Nephron progenitor cell (in vitro differentiated cells): ENCODE data around the gene ING3.

Experiments
- DNase-seq: peaks from one replicate; pipeline ENCODE4 v3.0.0; 2021
- H3K27ac Mint-ChIP-seq: 2 replicates; pipeline ENCODE4 v1.8.0; 2021; ENCODE audit warnings: mild to moderate bottlenecking, moderate library complexity, mixed read lengths
- H3K27me3 Mint-ChIP-seq: 2 replicates; pipeline ENCODE4 v1.8.0; 2021; ENCODE audit warnings: mild to moderate bottlenecking, low read depth, mixed read lengths; ENCODE audit not compliant: poor library complexity
- H3K36me3 Mint-ChIP-seq: 2 replicates; pipeline ENCODE4 v1.8.0; 2021; ENCODE audit warnings: low read depth, mixed read lengths
- H3K4me1 Mint-ChIP-seq: 2 replicates; pipeline ENCODE4 v1.8.0; 2021; ENCODE audit warnings: mixed read lengths
- H3K4me3 Mint-ChIP-seq: 2 replicates; pipeline ENCODE4 v1.8.0; 2021; ENCODE audit warnings: mild to moderate bottlenecking, moderate library complexity, mixed read lengths
- H3K9me3 Mint-ChIP-seq: 2 replicates; pipeline ENCODE4 v1.8.0; 2021; ENCODE audit warnings: mild to moderate bottlenecking, moderate library complexity, mixed read lengths
- TF ChIP-seq, protein P1 (sequence below): fragments of 200-600 bp; sonication (generic); IDR thresholded peaks from 2 replicates; pipeline ENCODE4 v1.5.0; 2021; ENCODE audit warnings: antibody characterized with exemption

The ING3 gene

DNA sequence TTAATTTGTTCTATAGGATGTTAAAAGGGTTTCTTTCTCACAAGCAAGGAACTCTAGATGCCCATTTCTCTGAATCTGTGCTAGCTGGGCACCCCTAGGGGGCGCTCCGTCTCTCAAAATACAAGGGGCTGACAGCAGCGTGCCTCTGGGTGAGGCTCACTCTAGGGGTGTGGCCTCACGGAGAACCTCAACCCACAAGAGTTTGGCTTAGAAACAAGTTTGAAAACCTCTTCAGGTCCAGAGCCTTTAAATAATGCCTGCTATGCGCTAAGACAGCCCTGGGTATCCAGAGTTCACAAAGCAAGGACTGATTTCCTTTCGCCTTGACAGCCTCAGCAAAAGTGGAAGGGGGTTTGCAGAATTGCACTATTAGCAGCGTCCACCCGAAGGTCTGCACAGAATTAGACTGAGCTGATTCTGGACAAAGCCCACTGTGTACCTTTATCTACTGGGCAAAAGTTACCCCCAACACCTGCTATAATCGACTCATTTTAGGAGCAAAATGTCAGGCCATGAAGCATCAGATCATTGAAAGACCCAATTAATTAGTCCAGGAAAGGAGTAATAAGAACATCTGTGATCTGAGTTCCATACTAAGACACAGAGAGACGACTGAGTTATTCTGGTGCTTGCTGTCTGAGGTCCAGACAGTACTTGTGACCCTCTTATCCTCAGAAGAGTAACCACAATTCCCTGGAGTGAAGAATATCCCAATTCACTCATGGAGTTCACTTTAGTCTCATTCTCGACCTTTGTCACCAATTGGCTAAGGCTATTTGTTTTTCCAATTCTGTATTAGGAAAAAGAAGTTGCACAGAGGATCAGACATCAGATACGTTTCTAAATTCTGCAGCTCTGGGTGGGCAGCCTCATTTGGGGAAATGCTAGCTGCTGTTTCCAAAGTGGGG, 37.4 kb downstream of the ING3 start:
- Mint-ChIP-seq H3K27me3 (peaks cover 21% of the 10 kb centered on the region), H3K4me3 (peak overlapping the region; percentile 83), H3K36me3 (no peaks in the 10 kb centered on the region), H3K4me1 (peaks cover 24% of the 10 kb centered on the region), H3K27ac (no peak overlapping the region), H3K9me3 (no peaks in the 10 kb centered on the region)
- DNase-seq: peak; percentile 84
- TF ChIP-seq, protein P1, sequence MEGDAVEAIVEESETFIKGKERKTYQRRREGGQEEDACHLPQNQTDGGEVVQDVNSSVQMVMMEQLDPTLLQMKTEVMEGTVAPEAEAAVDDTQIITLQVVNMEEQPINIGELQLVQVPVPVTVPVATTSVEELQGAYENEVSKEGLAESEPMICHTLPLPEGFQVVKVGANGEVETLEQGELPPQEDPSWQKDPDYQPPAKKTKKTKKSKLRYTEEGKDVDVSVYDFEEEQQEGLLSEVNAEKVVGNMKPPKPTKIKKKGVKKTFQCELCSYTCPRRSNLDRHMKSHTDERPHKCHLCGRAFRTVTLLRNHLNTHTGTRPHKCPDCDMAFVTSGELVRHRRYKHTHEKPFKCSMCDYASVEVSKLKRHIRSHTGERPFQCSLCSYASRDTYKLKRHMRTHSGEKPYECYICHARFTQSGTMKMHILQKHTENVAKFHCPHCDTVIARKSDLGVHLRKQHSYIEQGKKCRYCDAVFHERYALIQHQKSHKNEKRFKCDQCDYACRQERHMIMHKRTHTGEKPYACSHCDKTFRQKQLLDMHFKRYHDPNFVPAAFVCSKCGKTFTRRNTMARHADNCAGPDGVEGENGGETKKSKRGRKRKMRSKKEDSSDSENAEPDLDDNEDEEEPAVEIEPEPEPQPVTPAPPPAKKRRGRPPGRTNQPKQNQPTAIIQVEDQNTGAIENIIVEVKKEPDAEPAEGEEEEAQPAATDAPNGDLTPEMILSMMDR: peak; percentile 96

DNA sequence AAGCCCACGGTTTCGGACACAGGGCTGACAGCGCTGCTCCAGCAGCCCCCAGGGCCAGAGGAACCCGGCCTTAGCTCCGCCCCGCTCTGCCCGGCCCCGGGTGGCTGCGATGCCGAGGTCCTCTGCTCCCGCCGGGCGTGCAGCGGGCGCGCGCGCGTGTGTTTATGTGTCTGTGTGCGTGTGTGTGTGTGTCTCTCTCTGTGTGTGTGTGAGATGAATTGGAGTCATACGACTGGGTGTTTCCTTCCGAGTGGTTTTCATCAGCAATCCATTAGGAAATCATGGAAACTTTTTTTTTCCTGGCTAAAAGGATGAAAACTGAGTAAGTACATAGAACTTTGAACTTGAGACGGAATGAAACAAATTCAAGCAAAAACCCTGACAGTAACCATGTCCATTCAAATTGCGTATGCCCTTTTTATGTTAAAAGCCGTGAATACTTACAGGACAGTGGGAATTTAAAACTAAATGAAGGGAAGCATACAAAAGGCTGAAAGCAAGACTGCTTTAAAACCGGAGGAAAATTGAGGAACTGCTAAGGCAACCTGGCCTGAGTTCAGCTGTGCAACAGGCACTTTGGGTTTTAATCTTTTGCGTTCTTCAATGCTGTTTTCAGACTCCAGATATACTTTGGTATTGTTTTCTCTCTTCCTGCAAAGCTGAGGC, 38.1 kb downstream of the ING3 start, which contains the start of gene CPED1:
Gene CPED1 (plus strand): TSS at position 121 of the 666 bp plus-strand sequence. CDS start 911 bp downstream, outside the sequence.
- peaks cover 24% of the 10 kb centered on the region for H3K4me1 Mint-ChIP-seq
- no peak within 1 kb of the TSS for H3K27ac Mint-ChIP-seq
- peak; percentile 81 for DNase-seq
- no peaks in the 10 kb centered on the region for H3K9me3 Mint-ChIP-seq
- H3K4me3 Mint-ChIP-seq: peak within 1 kb of the TSS; percentile 83
- H3K36me3 Mint-ChIP-seq: no peaks in the 10 kb centered on the region
- H3K27me3 Mint-ChIP-seq: peaks cover 21% of the 10 kb centered on the region
- TF ChIP-seq, protein P1: no peak

DNA sequence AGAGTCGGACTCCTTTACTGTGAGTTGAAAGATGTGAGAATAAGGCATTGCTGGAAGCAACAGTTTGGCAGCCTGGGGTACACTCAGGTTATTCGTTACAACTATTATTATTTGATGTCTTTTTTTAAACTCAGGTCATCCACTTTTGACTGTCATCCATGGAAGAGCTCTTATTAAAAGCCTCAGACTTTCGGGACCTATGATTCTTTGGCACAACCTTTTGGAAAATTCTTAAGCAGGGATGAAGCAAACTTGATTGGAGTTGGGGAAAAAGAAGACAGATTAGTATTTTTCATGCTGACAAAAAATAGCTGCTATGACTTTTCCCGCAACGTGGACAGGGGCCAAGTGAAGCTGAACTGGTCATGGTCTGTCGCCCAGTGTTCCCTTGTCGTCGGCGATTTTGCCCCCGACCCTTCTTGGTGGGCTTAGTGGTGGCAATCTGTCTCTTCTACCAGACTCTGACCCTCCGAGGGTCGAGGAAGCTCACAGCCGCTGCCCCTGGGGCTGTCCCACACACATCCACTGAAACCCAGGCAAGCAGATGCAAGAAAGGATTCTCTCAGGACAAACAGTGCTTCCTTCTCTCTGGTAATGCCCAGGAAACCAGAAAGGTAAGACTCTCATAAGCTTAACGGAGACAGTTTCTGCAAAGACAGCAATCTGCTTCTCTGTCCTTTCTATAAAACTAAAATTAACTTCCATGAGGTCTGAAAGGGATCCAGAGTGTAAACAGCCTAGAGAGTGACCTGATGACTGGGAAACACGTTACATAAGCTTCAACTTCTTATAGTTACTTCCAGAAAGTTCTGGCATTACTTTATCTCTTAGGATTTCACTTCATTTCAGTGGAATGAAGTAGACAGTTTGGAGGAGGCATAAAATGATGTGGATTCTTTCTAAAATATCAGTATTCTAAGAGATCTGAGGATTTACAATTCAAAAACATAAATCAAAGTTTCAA, 39.0 kb downstream of the ING3 start:
- H3K9me3 Mint-ChIP-seq: no peaks in the 10 kb centered on the region
- peaks cover 24% of the 10 kb centered on the region for H3K27me3 Mint-ChIP-seq
- peaks cover 24% of the 10 kb centered on the region for H3K4me1 Mint-ChIP-seq
- TF ChIP-seq, protein P1: no peak
- no peaks in the 10 kb centered on the region for H3K36me3 Mint-ChIP-seq
- no peak overlapping the region for H3K27ac Mint-ChIP-seq
- H3K4me3 Mint-ChIP-seq: peak overlapping the region; percentile 83
- DNase-seq: peak; percentile 12

DNA sequence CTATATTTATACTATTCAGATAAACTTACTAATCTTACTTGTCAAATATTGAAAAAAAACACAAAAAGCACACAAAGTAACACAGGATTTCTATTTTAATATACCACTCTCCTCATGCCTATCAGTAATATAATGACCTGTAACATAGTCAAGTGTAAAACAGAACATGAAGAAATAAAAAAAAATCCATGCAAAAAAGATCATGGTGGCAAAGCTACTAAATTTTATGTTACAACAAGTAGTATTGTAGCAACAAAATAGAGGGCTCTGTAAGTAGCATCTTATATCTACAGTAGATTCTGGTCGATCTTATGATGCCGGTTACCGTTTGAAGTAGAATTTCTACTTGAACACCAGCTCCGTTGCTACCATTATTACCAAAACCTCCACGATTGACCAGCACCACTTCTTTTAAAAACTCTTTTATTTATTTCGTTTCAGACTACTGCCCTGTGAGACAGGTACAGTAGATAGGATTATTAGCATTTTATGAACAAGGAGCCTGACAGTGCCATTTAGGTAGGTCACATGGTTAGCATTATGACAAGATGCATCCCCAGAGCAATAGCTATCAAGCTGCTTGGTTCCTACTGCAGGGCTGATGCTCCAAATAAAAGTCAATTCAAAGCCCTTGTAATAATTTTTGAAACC, 40.0 kb downstream of the ING3 start:
- no peaks in the 10 kb centered on the region for H3K9me3 Mint-ChIP-seq

DNA sequence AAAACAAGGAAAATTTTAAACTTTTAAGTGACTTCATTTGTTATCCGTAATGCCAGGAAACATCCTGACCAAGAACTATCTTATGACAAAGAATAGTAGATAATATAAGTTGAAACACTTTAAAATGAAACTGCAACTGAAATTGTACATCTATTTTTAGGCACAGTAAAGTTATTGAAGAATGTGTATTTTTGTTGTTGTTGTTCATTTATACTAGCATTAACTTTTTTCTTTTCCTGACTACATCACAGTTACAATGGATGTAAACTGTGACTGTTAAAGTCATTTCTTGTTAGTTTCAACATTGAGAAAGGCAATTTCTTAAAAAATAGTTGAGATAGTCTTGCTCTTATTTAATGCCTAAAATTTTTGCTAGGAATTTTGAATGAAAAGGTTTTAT, 40.6 kb downstream of the ING3 start:
- no peak for DNase-seq
- Mint-ChIP-seq H3K36me3 (no peaks in the 10 kb centered on the region), H3K27ac (no peak overlapping the region), H3K4me1 (peaks cover 24% of the 10 kb centered on the region), H3K4me3 (no peak overlapping the region), H3K9me3 (no peaks in the 10 kb centered on the region), H3K27me3 (peaks cover 32% of the 10 kb centered on the region)
- TF ChIP-seq, protein P1: no peak

More for the DNA sequence above, 40.0 kb downstream of the ING3 start:
- Mint-ChIP-seq H3K27ac (no peak overlapping the region), H3K4me3 (no peak overlapping the region), H3K4me1 (peaks cover 24% of the 10 kb centered on the region), H3K27me3 (peaks cover 31% of the 10 kb centered on the region), H3K36me3 (no peaks in the 10 kb centered on the region)
- TF ChIP-seq, protein P1: no peak
- no peak for DNase-seq
